ENCODE data around the gene PI4KB.

Gene PI4KB

GRCh38 chr1:151294742-151295462, 32.3 kb downstream of the PI4KB start:
- peak overlapping the region; percentile 23; the same call in 1 of the 2 replicates for H3K27ac ChIP-seq
- no peak for TF ChIP-seq ZFX (IDR thresholded peaks at IDR 0.05; ENCODE audit: borderline replicate concordance)
- TF ChIP-seq CTCF (IDR thresholded peaks at IDR 0.05) = no peak

- no peak for TF ChIP-seq CTCF (IDR thresholded peaks at IDR 0.05)
- no peak for TF ChIP-seq ZFX (IDR thresholded peaks at IDR 0.05; ENCODE audit: borderline replicate concordance)
- no peak overlapping the region for H3K27ac ChIP-seq
Observed at GRCh38 chr1:151293093-151293492, 34.1 kb downstream of the PI4KB start.

GRCh38 chr1:151292207-151293030, 34.8 kb downstream of the PI4KB start:
- no peak for TF ChIP-seq ZFX (IDR thresholded peaks at IDR 0.05; ENCODE audit: borderline replicate concordance)
- TF ChIP-seq CTCF (IDR thresholded peaks at IDR 0.05) = no peak
- peak overlapping the region; percentile 33; the same call in 1 of the 2 replicates for H3K27ac ChIP-seq

DNA sequence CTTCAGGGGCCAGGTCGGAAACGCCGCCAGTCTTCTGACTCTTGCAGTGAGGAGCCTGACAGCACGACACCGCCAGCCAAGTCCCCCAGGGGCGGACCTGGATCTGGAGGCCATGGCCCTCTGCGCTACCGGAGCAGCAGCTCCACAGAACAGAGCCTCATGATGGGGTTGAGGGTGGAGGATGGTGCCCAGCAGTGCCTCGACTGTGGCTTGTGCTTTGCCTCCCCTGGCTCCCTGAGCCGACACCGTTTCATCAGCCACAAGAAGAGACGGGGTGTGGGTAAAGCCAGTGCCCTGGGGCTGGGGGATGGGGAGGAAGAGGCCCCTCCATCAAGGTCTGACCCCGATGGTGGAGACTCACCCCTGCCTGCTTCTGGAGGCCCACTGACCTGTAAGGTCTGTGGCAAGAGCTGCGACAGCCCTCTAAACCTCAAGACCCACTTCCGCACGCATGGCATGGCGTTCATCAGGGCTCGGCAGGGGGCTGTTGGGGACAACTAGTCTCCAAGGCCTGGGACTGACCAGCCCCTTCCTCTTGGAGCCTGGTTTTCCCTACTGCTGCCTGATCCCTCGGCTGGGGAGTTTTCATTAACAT, 36.4 kb downstream of the PI4KB start:
- peak overlapping the region; percentile 33 for H3K27ac ChIP-seq
- TF ChIP-seq CTCF (IDR thresholded peaks at IDR 0.05) (no peak), ZFX (IDR thresholded peaks at IDR 0.05; ENCODE audit: borderline replicate concordance) (no peak)

DNA sequence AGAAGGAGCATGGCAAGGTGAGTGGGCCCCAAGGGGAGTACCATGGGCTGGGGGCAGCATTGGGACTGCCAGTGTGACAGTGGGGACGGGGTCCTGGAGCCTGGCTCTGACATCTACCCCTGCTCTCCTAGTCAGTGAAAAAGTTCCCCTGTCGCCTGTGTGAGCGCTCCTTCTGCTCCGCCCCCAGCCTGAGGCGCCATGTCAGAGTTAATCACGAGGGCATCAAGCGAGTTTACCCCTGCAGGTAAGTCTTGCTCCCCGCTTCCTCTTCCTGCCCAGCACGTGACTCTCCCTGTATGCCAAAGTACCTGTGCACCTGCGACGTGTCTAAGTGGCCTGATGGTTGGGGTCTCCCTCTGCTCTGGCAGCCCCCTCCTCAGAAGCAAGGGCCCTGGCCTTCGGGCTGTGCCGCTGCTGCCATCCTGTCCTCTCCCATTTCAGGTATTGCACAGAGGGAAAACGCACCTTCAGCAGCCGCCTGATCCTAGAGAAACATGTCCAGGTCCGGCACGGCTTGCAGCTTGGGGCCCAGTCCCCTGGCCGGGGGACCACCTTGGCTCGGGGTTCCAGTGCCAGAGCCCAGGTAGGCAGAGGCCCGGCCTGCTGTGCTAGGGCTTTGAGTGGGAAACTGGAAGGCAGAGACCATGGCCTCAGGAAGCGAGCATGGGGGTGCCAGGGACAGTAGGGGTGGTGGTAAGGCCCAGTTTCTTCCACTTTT, 37.1 kb downstream of the PI4KB start:
- no peak for TF ChIP-seq ZFX (IDR thresholded peaks at IDR 0.05; ENCODE audit: borderline replicate concordance)
- no peak for TF ChIP-seq CTCF (IDR thresholded peaks at IDR 0.05)
- H3K27ac ChIP-seq = peak overlapping the region; percentile 33; the same call in 1 of the 2 replicates

DNA sequence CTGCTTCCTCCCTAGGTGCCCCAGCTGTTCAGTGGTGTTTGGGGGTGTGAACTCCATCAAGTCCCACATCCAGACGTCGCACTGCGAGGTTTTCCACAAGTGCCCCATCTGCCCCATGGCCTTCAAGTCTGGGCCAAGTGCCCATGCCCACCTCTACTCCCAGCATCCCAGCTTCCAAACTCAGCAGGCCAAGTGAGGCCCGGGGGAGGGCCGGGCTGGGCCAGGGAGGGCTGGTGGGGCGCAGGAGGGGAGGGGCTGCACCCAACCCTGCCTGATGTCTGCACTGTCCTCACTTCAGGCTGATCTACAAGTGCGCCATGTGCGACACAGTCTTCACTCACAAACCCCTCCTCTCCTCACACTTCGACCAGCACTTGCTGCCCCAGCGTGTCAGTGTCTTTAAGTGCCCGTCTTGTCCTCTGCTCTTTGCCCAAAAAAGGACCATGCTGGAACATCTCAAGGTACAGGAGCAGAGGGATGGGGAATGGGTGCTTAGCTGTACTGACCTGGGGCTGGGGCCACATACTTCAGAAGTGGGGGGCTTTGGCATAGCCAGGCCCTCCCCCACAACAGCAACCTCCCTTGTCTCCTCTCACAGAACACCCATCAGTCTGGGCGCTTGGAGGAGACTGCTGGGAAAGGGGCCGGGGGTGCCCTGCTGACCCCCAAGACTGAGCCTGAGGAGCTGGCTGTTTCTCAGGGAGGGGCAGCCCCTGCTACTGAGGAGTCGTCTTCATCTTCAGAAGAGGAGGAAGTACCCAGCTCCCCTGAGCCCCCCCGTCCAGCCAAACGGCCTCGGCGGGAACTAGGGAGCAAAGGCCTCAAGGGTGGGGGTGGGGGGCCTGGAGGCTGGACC, 37.9 kb downstream of the PI4KB start:
- no peak overlapping the region for H3K27ac ChIP-seq
- TF ChIP-seq CTCF (IDR thresholded peaks at IDR 0.05) (no peak), ZFX (IDR thresholded peaks at IDR 0.05; ENCODE audit: borderline replicate concordance) (no peak)

Data from 22Rv1 (cell line).